Stimulated activated CD8-positive, alpha-beta memory T cell treated with anti-CD3 and anti-CD28 coated beads, Interleukin-15, amount 100 ng/mL, for 24 hours (primary cell): ENCODE data around the gene PMFBP1.

Experiments
- DNase-seq: peaks from one replicate; pipeline ENCODE4 v3.0.0-alpha.2; 2020; ENCODE audit warnings: low read depth

PMFBP1 gene, protein sequence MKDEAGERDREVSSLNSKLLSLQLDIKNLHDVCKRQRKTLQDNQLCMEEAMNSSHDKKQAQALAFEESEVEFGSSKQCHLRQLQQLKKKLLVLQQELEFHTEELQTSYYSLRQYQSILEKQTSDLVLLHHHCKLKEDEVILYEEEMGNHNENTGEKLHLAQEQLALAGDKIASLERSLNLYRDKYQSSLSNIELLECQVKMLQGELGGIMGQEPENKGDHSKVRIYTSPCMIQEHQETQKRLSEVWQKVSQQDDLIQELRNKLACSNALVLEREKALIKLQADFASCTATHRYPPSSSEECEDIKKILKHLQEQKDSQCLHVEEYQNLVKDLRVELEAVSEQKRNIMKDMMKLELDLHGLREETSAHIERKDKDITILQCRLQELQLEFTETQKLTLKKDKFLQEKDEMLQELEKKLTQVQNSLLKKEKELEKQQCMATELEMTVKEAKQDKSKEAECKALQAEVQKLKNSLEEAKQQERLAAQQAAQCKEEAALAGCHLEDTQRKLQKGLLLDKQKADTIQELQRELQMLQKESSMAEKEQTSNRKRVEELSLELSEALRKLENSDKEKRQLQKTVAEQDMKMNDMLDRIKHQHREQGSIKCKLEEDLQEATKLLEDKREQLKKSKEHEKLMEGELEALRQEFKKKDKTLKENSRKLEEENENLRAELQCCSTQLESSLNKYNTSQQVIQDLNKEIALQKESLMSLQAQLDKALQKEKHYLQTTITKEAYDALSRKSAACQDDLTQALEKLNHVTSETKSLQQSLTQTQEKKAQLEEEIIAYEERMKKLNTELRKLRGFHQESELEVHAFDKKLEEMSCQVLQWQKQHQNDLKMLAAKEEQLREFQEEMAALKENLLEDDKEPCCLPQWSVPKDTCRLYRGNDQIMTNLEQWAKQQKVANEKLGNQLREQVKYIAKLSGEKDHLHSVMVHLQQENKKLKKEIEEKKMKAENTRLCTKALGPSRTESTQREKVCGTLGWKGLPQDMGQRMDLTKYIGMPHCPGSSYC

GRCh38 chr16:72172105-72173034, at the start of gene PMFBP1:
Gene PMFBP1, minus strand, starts transcription at chr16:72172155. Its CDS starts 947 bp downstream, at chr16:72171208.
- DNase-seq: no peak

GRCh38 chr16:72221630-72222024, 49.7 kb upstream of the PMFBP1 start:
- DNase-seq: no peak

DNA sequence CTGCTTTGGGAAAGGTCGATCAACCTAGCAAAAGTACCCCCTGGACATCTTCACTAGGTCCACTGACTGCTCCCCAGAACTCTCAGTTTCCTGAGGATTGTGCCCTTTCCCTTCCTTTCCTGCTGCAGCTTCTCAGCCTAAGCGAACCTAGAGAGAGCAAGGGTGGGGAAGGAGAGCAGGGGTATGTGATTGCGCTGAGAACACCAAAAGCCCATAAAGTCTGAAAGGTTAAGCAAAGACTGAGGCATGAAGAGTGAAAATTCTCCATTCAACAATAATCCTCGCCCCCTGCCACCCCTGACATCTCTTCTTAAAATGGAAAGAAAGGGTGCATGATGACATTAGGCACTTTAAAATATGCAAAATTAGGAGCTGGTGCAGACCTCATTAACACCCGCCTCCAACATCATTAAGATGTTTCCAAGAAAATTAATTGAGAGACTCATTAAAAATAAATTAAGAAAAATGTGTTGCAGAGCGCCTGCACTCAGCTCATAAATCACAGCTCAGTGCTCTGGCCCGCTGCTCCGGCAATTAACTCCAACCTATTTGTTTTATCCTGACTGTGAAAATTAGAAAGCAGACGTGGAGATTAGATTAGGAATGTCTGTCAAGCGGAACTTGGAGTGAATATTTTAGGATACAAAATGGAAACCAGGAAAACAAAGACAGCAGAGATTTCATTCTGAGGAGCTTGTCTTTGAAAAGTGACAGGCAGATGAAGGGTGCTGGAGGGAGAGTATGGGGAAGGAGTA, 49.1 kb upstream of the PMFBP1 start:
- no peak for DNase-seq

DNA sequence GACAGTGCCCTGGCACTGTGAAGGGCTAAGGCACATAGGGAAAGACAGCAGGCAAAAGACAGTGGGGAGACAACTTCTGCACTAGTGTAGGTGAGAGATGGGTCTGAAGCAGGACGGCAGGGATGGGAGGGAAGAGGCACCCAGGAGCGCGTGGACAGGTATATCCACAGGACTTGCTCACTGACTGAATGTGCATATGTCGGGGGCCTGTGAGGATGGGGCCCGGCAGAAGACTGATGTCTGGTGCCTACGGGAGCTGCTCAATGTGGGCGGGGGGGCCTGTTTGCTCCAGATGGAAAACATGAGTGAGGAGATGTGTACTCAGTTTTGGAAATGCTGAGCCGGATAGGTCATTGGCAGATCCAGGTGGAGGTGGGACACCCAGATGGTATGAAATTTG, 47.3 kb upstream of the PMFBP1 start:
- DNase-seq: no peak

- no peak for DNase-seq
Observed at GRCh38 chr16:72216767-72217166, 44.8 kb upstream of the PMFBP1 start.

DNA sequence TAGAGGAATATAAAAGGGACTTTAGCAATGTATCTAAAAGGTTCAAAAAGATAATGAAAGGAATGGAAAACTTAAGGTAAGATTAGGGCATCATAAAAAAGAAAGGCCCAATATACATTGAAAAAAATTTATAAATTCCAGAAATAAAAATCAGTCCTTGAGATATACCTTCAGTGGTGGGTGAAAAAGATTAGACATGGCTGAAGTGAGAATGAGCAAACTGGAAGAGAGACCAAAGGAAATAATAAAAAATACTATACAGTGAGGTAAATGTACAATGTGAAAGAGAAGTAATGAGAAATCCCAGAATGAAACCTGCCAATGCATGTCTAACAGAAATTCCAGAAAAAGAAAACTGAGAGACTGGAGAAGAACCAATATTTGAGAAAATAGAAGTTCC, 42.9 kb upstream of the PMFBP1 start:
- no peak for DNase-seq

DNA sequence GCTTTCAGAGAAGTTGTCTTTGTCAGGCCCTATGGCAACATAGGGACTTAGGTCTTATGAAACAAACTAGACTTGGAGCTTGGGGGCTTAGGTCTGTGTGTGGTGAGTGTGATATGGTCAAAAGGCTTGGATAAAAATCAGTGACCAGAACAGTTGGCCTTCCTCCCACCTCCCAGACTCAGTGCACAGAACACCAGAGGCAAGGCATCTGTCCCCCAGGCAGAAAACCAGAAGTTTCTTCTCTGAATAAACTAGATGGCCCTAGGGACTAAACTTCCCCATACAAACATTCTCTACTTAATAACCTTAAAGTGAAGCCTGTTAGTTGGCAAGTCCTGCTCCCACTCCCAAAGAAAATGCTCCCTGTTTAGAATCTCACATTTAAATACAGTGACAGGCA, 39.2 kb upstream of the PMFBP1 start:
- DNase-seq: no peak

DNA sequence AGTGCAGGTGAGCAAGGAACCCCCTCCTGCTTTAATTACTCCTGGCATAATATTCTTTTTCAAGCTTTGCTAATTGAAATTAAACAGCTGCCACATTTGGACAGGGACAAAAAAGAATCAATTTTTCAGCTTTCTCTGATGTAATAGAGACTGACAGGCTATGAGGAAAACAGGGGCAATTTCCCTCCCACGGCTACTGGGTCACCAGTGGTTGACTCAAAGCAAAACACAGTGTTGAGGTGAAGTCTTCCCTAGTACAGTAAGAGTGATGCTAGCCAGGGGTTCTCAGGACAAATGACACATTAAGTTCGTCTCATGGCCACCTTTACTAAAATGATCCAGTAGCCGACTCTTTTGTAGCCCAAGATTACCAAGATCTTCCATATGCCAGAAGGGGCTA, 38.6 kb upstream of the PMFBP1 start:
- no peak for DNase-seq

DNA sequence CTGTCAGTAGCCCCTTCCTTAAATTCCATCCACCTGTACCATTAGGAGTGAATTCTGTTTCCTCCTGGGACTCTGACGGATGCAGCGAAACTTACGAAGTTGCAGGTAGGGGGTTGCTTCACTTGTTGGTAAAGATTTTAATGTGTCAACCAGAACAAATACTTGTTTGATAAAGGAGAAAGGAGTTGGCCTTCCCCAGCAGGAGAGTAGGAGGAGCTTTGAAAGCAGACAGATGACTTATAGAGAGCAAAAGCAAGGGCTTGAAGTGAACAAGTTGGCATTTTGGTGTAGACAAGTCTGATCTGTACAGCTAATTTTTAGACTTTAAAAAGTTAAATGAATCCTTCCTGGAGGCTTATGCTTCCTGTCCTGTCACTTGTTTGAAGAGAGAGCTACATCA, 38.1 kb upstream of the PMFBP1 start:
- DNase-seq: no peak

- DNase-seq: no peak
Observed at GRCh38 chr16:72206299-72206698, 34.3 kb upstream of the PMFBP1 start.

DNA sequence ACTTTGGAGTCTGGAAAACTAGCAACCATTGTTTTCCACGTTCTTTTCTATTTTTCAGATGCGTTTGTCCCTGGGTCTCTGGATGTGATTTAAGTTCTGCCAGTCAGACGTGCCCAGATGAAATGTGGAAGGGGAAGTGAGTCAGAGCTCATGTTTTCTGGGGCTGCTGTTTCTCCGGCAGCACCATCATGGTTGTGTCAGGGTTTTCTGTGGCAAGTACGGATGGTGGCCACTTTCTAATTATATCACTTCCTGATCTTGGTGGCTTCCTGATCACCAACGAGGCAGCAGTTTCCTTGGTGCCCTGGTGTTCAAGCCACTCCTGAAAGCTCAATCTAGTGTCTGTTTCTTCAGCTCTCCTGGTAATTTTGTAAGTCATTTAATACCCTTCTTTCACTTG, 31.4 kb upstream of the PMFBP1 start:
- no peak for DNase-seq

GRCh38 chr16:72202014-72202413, 30.1 kb upstream of the PMFBP1 start:
- no peak for DNase-seq

- no peak for DNase-seq
Observed at GRCh38 chr16:72201387-72201786, 29.4 kb upstream of the PMFBP1 start.

DNA sequence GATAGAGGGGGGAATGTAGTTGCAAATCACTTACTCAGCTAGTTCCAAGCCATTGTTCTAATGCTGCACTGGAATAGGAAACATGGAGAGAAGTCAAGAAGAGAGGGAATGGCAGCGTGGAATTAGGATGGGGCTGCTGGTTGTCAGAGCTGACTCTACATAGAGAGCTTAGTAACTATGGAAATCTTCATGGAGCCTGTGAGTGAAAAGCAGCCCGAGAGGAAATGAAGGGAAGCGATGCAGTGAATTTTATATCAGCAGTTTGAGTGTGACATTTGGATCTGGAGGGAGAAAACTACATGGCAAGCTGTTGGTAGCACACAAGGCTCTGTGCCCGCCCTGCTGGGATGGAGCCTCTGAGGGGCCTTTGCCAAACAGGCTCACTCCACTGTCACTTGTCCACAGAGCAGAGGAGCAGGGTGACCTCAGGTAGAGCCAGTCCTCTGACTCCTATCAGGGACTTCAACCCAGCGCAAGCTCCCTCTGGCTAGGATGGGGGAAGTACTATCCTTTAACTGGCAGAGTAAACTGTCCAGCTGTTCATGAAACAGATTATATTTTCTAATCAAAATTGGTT, 27.9 kb upstream of the PMFBP1 start:
- DNase-seq: no peak

GRCh38 chr16:72198771-72199201, 26.8 kb upstream of the PMFBP1 start:
- DNase-seq: no peak

- no peak for DNase-seq
Observed at GRCh38 chr16:72198021-72198711, 26.2 kb upstream of the PMFBP1 start.

- DNase-seq: no peak
Observed at GRCh38 chr16:72197545-72197944, 25.6 kb upstream of the PMFBP1 start.

DNA sequence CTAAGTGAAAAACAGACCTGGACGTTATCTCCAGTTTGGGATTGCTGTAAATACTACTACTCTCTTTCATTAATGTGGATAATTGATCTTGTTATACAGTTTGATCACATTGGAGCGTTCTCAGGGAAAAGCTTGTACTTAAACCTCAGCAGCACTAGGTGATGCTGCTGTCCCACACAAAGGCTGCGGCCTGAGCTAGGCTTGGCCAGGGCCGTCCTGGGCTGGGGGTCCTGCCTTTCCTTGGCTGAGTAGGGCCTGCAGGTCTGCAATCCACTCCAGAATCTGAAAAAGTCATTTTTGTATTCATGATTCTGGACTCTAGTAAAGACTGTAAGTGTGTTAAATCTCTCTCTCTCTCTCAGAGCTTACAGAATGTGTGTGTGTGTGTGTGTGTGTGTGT, 23.7 kb upstream of the PMFBP1 start:
- no peak for DNase-seq

DNA sequence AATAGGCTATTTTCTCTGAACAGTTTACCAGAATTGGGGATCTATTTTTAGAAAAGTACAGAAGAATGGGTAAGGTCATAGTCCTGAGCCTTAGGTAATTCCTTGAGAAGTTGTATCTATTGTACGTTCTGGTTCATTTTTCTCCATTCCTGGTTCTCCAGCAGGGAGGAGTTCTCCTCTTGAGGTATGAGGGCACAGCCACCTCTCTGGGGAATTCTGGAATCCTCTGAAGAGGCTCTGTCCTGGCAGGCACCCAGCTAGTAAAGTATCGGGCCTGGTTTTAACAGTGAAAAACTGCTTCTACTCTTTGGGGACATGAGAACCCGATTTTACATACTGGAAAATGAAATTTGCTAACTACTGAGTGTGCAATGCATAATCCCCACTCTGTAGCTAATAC, 19.6 kb upstream of the PMFBP1 start:
- no peak for DNase-seq

GRCh38 chr16:72189865-72190371, 18.0 kb upstream of the PMFBP1 start:
- DNase-seq: no peak
